Mesothelial cell of epicardium (in vitro differentiated cells): Measurements from ENCODE around the gene KIF16B. TPM values are rescaled to one million over a fixed set of nuclear protein-coding genes. Genes with fewer than 3 reads are reported as not detected.

Source experiments
- DNase-seq, 2 experiments: peaks; one replicate each; pipeline ENCODE4 v3.0.0; 2021; ENCODE audit warnings: low spot score in 2 of 2; ENCODE audit not compliant: unreplicated experiment in 2 of 2
- H3K27ac Mint-ChIP-seq: 2 replicates; pipeline ENCODE4 v1.8.0; 2021; ENCODE audit warnings: mixed read lengths
- H3K27me3 Mint-ChIP-seq: 2 replicates; pipeline ENCODE4 v1.8.0; 2021; ENCODE audit warnings: low read depth, mixed read lengths
- H3K36me3 Mint-ChIP-seq: 2 replicates; pipeline ENCODE4 v1.8.0; 2021; ENCODE audit warnings: mixed read lengths
- H3K4me1 Mint-ChIP-seq: 2 replicates; pipeline ENCODE4 v1.8.0; 2021; ENCODE audit warnings: mixed read lengths
- H3K4me3 Mint-ChIP-seq: 2 replicates; pipeline ENCODE4 v1.8.0; 2021; ENCODE audit warnings: mild to moderate bottlenecking, moderate library complexity, mixed read lengths
- H3K9me3 Mint-ChIP-seq: 2 replicates; pipeline ENCODE4 v1.8.0; 2021; ENCODE audit warnings: mixed read lengths
- total RNA-seq: library from RNA; stranded (reverse); gene quantifications from 3 replicates; pipeline ENCODE4 v1.2.1, GENCODE V29; 2021
- TF ChIP-seq, protein P1 (sequence below): fragments of 200-600 bp; sonication (generic); IDR thresholded peaks from one replicate; pipeline ENCODE4 v1.5.0; 2021; ENCODE audit warnings: antibody characterized with exemption; ENCODE audit not compliant: unreplicated experiment

KIF16B gene
- total RNA-seq, 1 donor from 2014 or later = 12.8 TPM

DNA sequence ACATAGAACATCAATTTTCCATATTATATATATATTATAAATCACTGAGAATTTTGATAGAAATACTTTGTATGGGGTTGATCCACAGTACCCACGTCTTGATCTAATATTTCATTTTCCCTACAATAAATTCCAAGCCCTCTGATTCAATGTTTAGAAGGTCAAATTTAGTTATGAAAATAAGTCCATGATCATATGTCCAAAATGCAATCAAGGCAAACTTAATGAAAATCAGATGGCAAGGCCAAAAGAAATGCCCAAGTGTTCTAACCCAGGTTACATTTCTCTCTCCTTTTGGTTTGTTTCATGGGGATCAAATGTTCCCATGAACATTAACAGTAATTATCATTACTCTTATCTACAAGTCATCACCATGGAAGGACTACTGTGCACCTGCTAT, 203.8 kb downstream of the KIF16B start:
- TF ChIP-seq, protein P1, sequence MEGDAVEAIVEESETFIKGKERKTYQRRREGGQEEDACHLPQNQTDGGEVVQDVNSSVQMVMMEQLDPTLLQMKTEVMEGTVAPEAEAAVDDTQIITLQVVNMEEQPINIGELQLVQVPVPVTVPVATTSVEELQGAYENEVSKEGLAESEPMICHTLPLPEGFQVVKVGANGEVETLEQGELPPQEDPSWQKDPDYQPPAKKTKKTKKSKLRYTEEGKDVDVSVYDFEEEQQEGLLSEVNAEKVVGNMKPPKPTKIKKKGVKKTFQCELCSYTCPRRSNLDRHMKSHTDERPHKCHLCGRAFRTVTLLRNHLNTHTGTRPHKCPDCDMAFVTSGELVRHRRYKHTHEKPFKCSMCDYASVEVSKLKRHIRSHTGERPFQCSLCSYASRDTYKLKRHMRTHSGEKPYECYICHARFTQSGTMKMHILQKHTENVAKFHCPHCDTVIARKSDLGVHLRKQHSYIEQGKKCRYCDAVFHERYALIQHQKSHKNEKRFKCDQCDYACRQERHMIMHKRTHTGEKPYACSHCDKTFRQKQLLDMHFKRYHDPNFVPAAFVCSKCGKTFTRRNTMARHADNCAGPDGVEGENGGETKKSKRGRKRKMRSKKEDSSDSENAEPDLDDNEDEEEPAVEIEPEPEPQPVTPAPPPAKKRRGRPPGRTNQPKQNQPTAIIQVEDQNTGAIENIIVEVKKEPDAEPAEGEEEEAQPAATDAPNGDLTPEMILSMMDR = no peak
- no peak for DNase-seq
- peaks cover 51% of the 10 kb centered on the region for H3K36me3 Mint-ChIP-seq
- no peak overlapping the region for H3K4me3 Mint-ChIP-seq
- H3K9me3 Mint-ChIP-seq = peaks cover 8% of the 10 kb centered on the region
- H3K27me3 Mint-ChIP-seq = no peaks in the 10 kb centered on the region
- H3K4me1 Mint-ChIP-seq = peaks cover 7% of the 10 kb centered on the region
- H3K27ac Mint-ChIP-seq = no peak overlapping the region

- Mint-ChIP-seq H3K27ac (no peak overlapping the region), H3K9me3 (peaks cover 8% of the 10 kb centered on the region), H3K4me3 (no peak overlapping the region), H3K36me3 (peaks cover 47% of the 10 kb centered on the region), H3K4me1 (peaks cover 13% of the 10 kb centered on the region), H3K27me3 (no peaks in the 10 kb centered on the region)
- TF ChIP-seq, protein P1 = no peak
- no peak for DNase-seq
Measured at GRCh38 chr20:16368645-16369292, 204.5 kb downstream of the KIF16B start.

GRCh38 chr20:16367948-16368560, 205.2 kb downstream of the KIF16B start:
- Mint-ChIP-seq H3K27me3 (no peaks in the 10 kb centered on the region), H3K36me3 (peaks cover 42% of the 10 kb centered on the region), H3K4me3 (no peak overlapping the region), H3K4me1 (peaks cover 19% of the 10 kb centered on the region), H3K9me3 (peaks cover 8% of the 10 kb centered on the region), H3K27ac (no peak overlapping the region)
- TF ChIP-seq, protein P1 = no peak
- no peak for DNase-seq

- Mint-ChIP-seq H3K9me3 (no peaks in the 10 kb centered on the region), H3K27me3 (no peaks in the 10 kb centered on the region), H3K4me1 (peaks cover 21% of the 10 kb centered on the region), H3K27ac (no peak overlapping the region), H3K36me3 (peaks cover 34% of the 10 kb centered on the region), H3K4me3 (no peak overlapping the region)
- no peak for DNase-seq
- TF ChIP-seq, protein P1 = no peak
Measured at GRCh38 chr20:16366529-16366928, 206.7 kb downstream of the KIF16B start.

DNA sequence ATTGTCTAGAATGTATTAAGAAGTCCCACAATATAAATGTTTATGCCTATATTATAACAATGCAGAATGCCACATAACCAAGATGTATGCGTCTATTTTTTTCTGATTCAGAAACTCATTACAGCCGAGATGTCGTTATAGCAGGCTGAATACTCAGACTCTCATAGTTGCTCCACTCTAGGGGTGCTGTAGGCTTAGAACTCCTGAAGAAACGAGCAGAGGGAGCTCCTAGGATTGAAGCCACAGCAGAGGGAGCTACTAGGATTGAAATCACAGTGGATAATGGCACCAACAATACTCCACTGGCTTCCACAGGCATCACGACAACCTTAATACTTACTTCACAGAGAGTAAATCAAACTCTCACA, 208.9 kb downstream of the KIF16B start:
- peaks cover 21% of the 10 kb centered on the region for H3K4me1 Mint-ChIP-seq
- TF ChIP-seq, protein P1 = no peak
- no peak overlapping the region for H3K4me3 Mint-ChIP-seq
- DNase-seq = no peak
- H3K27ac Mint-ChIP-seq = peak overlapping the region; percentile 41
- no peaks in the 10 kb centered on the region for H3K27me3 Mint-ChIP-seq
- no peaks in the 10 kb centered on the region for H3K9me3 Mint-ChIP-seq
- H3K36me3 Mint-ChIP-seq = peaks cover 24% of the 10 kb centered on the region
